GM21576 (cell line): ENCODE measurements around the gene SHISAL1.

Experiments used
- ATAC-seq: cut with Tn5 transposase; IDR thresholded peaks from one replicate; pipeline ENCODE4 v1.9.1; 2021; ENCODE audit warnings: mild to moderate bottlenecking, moderate library complexity; ENCODE audit not compliant: unreplicated experiment

Gene SHISAL1

DNA sequence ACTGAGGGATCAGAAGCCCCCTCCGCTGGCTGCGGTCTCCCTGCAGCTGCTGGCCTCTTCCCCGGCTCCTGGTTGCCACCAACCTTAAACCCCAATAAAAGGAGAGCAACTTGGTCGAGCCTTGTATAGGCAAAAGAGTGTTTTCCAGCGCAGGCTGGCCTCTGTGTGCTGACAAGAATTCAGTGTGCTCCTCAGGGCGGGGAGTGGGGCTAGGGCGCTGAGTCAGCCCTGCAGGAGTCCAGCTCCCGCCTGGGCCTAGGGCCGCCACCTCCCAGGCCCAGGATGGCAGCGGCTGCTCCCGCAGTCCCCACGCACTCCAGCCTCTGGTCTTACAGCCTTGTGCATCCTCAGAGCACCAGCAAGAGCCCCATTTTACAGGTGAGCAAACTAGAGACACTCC, at the start of gene SHISAL1:
SHISAL1 (minus strand) TSS at position 186 of the 400 bp plus-strand sequence. CDS start 12,006 bp downstream, outside the sequence.
- ATAC-seq, result no peak

DNA sequence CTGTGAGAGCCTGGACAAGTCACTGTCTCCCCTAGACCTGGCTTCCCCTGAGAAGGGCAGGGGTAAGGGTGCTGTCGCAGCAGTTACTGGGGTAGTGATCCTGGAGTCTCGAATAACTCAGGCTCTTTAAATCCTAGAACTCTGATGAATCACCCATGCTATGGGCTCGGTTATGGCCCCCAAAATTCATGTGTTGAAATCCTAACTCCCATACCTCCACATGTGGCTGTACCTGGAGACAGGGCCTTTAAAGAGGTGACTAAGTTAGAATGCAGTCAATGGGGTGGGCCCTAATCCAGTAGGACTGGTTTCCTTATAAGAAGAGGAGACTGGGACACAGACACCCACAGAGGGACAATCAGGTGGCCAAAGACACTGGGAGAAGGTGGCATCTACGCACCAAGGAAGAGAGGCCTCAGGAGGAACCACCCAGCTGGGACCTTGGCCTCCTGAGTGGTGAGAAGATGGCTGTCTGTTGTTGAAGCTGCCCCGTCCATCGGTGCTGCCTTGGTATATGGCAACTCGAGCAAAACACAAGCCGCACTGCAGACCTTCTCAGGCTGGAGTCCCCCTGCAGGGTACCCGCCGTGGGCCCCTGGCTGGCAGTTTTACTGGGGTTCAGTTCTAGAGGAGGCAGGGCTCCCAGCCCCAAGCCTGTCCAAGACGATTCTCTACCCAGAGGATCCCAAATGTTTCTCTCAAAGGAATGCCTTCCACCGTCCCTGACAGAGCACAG, 48.8 kb upstream of the SHISAL1 start:
- ATAC-seq, result no peak

DNA sequence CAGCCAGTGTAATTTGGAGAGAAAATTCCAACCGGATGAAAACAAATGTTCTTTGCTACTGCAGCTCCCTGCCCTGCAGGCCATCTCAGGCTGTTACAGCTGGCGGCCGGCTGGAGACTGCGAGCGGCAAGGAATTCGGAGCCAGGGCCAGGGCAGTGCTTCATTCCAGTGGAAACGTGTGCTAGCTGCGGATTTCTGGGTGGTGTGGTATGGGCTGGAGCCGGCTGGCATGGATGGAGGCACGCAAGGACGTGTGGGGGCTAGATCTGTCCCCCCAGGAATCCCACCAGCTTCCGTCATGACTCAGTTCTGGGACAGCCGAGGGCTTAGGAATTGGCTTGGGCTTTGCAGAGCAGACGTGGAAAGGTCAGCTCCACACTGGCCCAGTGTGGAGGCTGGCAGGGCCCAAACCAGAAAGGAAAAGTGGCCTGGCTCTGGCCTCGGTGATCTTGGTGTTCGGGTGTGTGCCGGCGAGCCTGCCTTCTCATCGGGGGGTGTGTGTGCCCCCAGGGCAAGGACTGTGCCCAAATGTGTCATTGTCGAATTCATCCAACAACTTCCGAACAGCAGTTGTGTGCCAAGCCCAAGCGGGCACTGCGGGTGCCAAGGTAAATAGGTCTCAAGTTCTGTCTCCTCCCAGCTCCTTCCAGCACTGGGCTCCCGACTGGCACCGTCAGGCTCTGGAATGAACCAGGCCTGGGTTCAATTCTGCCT, 48.1 kb upstream of the SHISAL1 start:
- no peak for ATAC-seq

DNA sequence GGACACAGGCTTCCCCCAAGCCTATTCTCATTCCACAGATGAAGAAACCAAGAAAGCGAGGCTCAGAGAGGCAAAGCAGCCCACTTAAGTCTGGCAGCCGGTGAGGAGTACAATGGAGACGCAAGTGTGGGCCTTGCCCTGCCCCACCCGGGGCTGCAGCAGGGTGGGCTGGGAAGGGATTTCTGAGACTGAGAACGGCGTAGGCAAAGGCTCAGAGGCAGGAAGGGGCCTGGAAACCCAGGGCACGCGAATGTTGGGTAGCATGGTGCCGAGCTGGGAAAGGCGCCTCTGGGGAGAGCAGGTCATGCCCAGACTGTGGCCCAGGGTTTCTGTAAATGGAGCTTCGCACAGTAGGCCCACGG, 47.5 kb upstream of the SHISAL1 start:
- no peak for ATAC-seq

DNA sequence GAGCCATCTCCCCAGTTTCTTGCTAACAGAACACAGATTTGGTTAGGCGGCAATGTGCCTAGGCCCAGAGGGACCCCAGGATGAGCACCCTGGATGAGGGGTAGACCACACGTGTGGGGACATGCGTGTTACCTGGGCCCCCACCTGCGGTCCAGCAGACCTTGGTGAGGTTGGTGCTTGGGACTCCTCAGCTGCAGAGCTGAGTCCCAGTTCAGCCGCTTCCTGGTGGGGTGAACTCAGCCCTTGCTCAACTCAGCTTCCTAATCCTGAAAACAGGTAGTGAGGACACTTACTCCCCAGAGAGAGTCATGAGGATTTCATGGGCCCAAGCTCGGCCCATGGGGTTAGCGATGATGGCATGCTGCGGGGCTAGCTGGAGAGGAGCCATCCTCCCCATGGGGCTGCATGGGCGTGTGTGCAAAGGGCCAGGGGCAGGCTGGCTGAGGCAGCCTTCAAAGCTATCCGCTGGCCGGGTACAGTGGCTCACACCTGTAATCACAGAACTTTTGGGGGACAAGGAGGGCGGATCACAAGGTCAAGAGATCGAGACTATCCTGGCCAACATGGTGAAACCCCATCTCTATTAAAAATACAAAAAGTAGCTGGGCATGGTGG, 46.9 kb upstream of the SHISAL1 start:
- ATAC-seq, result no peak

DNA sequence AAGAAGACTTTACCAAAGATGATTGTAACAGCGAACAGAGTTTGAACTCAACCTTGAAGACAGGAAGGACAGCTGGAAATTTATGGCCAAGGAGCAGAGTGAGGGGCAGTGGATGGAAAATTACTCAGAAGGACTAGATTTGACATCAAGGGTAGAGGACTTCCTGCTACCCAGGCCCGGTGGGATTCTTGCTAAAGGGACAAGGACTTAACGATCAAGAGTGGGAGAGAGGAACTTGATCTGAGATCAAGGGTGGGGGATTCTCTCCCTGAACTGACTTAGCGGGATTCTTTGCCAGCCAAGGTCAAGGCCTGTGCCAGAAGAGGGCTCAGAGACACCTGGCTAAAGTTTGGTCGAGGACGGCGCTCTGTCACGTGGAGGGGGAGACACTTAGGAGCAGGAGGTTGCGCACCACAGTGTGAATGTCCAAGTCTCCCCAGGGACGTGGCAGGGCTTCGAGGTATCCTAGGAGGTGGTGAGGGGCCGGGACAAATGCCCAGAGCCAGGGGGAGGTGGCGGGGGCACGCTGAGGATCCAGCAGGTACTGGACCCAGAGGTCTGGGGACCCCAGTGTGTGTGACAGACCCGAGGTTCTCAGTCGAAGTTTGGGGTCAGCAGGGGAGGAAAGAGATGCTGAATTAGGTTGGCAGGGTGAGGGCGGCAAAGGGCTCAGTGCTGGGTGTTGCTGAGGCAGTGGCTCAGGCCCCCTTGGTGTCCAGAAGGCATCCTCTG, 46.1 kb upstream of the SHISAL1 start:
- no peak for ATAC-seq

DNA sequence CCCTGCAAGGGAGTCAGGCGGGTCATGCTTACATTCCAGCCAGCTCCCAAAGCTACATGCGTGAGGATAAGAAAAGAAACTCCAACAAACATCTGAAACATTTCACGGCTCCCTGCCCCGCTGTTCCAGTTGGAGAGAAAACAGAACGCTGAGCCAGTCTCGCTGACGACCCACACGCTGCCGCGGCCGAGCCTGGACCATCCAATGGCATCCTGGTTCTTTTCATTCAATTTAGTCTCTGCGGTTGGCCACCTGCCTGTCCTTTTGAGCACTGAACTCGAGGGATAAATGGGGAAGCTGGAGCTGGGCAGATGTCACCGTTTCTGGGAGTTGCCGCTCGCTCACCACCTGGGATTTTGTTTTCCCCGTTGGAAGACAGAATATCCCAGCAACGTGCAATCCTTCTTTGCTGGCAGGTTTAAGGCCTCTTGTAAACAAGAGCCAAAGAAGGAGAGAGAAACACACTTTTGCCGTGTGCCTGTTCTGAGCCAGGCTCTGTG, 45.3 kb upstream of the SHISAL1 start:
- ATAC-seq, result no peak

DNA sequence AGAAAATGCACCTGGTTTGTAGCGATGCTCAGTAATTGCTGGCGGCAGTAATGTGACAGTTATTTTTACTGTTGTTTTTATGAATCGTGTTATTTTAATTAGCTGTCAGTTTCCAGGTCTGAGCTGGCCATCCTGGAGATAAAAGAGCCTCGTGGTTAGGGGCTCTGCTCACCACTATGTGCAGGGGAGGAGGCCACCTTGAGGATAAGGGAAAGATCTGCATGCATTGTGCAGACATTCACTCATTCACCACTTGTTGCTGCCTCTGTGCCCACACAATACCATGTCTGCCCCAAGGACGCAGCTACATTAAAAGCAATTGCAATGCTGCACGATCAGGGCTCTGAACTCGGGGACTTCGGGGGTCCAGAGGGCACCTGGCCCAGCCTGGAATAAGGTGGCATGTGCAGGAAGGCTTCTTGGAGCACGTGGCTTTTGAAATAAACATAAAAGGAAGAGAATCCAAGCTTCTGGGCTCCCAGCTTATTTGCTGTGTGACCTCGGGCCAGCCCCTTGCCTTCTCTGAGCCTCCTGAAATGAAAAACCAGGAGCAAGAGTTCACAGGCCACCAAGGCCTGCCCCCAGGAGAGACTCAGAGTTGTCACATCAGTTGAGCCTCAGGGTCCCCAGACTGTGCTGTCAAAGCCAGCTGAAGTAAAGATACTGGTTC, 44.7 kb upstream of the SHISAL1 start:
- ATAC-seq, result no peak

DNA sequence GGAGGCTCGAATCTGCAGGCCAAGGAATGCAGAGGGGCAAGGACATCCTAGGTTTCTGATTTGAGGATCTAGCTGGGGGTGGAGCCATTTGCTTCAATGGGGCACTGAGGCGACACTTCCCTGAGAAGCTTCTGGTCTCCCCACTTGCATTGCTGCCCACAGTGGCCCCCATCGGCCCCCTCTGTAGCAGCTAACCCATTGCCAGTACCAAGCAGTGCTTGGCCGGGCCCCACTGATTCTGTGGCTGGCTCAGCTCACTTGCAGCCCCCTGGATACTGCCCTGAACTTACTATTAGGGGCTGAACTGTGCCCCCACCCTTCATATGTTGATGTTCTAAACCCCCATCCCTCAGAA, 42.9 kb upstream of the SHISAL1 start:
- no peak for ATAC-seq

DNA sequence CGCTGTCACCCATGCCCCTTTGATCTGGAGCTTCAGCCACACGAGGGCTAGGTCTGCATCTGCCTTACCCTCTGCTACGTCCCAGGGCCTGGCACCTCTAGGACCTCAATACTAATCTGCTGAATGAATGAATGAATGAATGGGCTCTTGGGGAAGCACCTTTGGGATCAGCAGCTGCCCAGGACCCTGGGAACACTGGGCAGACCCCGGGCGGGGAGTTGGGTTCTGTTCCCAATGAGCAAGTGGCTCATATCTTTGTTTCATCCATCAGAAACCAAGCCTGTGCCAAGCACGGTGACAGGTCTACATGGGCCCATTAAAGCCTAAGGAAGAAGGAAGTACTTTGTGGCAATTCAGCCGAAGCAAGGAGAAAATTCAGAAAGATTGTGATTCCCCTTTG, 41.5 kb upstream of the SHISAL1 start:
- no peak for ATAC-seq

DNA sequence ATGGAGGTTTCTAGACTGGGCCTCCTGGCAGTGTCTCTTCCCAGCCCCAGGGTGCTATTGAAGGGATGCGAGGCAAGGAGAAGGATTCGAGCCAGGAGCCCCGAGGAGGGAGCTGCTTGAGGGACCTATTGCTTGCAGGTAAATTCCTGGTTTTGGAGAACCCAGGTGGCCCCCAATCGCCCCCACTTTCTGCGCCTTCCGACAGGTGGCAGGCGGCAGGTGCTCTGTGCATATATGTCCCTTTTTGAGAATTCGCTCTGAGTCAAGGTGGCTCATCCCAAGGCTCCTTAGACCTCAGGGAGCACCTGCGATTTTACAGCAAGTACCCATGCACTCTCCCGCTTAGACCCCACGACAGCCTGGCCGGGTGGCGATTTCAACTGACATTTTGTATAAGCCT, 40.3 kb upstream of the SHISAL1 start:
- ATAC-seq, result no peak

DNA sequence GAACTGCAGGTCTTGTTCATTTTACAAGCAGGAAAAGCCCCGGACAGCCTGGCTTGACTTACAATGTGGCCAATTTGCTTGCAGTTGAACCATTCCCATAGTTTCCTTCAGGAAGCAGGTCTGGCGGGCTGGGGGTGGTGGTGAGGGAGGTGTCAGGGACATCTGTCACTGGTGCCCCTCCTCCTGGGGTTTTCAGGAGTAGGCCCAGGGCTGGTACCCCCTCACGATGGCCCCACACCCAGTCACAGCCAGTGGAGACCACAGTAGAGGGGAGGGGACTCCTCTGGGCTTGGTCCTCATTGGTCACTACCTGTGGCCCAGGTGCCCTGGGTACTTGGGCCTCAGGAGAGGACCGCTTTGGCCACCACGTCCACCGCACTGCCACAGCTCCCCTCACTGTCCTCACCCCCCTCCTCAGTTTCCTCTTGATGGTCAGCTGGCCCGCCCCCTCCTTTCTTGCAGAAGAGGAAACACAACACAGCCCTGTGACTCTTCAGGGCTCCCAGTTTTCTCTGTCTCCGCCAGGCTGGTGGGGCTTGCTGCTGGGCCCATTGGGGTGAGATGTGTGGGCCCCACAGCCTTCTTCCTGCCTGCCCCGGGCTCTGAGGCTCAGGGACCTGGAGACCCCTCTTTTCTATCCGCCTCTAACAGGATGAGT, 39.8 kb upstream of the SHISAL1 start:
- ATAC-seq, result no peak

DNA sequence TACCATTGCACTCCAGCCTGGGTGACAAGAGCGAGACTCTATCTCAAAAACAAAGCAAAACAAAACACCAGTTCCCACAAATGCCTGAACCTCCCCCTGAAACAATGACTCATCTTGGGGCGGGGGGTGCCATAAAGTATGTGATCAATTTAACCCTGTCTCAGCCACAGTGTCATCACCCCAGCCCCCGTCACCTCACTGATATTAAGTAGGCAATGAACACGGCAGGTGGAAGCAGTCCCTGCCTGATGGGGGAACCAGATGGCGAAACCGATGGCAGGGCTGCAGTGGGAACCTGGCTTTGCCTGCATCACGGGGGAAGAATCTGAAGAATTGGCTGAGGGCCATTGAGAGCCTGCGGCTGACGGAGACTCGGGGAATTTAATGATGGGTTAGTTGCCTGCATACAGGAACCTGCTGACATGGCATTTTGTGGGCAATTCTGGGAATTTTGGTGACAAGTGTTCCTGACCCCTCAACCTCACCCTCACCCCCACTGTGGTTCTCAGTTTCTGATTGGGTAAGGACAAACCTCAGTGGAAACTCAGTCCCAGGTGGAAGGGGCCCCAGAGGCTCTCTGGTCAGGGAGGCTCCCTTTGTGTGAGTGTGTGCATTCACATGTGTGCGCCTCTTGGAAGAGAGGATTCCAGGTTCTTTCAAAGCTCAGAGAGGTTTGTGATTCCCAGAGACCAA, 39.1 kb upstream of the SHISAL1 start:
- no peak for ATAC-seq

DNA sequence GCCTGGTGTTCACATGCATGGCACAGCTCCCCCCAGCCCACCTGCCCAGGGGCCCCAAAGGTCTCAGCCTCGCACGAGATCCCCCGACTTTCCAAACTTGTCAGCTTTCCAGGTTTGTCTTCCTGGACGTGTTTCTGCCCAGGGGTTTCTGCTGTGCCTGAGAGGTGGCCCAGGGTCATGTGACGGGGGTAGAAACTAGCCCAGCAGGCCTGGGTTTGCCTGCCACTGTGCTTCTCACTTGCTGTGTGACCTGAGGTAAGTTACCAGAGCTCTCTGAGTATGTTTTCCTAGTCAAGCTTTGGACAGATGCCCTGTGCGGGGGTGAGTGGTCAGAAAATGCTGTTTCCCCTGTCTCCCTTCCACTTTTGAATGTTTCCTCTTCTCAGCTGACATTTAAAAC, 38.3 kb upstream of the SHISAL1 start:
- ATAC-seq, result no peak

DNA sequence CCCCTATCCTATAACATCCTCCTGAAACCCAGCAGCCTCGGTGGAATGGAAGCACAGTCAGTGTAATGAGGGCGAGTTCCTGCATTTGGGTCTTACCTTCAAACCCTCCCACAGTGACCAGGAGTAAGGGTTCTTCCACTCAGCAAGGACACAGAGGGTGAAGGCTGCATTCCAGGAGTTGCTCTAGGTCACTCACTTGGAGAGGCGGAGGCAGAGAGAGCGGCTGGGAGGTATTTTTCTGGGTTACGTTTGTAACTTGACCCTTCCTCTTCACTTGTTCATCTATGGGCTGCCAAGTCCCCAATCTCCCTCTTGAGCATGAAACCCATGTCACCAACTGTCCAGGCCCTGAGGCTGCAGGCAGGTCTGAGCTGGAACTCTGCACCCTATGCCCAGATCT, 36.8 kb upstream of the SHISAL1 start:
- no peak for ATAC-seq

DNA sequence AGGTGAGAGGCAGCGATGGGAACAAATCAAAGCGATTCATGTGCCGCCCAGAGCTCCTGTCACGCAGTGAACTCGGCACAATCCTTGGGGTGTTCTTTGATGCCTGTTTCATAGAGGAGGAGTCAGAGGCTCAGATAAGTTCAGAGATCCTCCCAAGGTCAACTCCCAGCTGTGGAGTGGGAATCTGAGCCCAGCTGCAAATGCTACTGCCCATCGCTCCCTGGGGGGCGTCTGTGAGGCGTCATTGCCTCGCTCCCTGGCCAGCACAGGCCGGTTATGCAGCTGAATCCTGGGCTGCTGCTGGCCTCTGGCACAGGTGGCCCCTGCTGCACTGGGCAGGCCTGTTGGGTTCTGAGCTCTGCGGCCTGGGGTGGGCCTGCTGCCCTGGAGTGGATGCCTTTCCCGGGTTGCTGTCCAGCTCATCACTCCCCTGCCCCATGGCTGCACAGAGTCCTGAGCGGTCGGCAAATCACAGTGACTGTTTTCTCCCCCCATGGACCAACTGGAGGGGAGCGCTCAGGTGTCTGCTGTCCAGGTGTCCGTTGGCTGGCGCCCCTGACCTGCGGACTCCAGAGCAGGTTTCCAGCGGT, 36.3 kb upstream of the SHISAL1 start:
- ATAC-seq, result no peak

DNA sequence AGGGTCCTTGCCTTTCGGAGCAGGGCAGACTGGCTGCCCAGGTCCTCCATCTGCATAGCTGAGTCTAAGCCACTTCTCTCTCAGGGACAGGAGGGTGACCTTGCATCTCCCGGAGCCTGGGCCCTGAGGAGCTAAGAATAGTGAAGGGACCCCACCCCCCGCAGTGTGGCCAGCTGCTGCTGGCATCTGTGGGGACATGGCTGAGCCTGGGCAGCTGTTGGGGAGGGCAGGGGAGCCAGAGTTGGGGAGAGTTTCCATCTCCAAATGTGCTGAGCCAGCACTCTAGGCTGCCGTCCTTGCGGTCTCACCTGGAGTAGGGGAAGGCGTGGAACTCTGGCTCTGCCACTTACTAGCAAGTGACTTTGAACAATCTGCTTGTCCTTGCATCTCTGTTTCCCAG, 34.8 kb upstream of the SHISAL1 start:
- ATAC-seq, result no peak

DNA sequence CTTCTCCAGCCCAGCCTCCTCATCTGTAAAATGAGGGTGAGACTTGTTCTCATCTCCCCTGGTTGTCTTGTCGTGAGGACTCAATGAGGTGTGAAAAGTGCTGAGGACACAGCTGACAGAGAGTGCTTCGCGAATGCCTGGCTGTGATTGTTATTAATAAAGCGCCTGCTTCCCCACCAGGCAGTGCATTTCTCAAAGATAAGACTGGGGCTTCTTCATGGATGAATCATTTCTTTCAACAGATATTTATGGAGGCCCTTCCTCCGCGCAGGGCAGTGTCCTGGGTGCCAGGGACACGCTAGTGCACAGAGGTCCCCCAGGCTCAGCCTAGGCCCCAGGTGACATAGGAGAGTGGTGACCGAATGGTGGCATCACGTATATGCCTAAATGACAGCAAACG, 34.3 kb upstream of the SHISAL1 start:
- ATAC-seq, result no peak

DNA sequence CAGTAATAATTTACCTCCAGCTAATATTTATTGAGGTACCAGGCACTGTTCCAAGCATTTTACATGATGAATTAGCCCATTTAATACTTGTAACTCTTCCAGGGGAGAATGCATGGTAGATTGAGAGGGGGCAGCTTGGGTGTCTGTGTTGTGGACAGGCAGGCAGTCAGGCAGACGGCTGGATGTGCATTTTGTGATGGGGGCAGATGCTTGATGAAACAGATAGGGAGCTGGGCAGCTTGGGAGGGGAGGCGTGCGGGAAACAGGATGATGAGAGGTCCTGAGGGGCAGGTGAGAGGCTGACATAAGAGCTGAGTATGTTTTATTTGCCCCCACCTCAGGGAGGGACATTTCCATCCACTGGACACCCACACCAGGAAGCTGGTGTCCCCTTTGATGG, 33.1 kb upstream of the SHISAL1 start:
- no peak for ATAC-seq
